GM12892 (cell line): ENCODE measurements around the gene DNAJB1.
"Not testable (repeated sequence)": the region's sequence is repeated elsewhere in the genome, so short reads cannot be mapped to it uniquely, and the experiment has no call there.

ENCODE experiments used
- POLR2A ChIP-seq: IDR thresholded peaks from 2 replicates; pipeline ENCODE4 v1.6.1; 2011; ENCODE audit warnings: low read depth, low read length, control low read depth
- TAF1 ChIP-seq: IDR thresholded peaks from 2 replicates; pipeline ENCODE4 v1.6.1; 2011; ENCODE audit warnings: low read depth, mild to moderate bottlenecking, control low read depth, low read length, borderline replicate concordance

DNA sequence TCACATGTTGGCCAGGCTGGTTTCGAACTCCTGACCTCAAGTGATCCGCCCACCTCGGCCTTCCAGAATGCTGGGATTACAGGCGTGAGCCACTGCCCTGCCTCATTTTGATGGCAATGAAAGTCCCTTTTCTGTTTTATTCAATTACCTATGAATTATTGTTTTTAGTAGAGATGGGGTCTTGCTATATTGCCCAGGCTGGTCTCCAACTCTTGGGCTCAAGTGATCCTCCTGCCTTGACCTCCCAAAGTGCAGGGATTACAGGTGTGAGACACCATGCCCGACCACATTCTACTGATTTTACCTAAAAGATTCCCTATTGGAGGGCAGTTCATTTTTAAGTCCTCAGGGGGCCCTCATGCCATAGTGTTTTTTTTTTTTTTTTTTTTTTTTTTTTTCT, 23.8 kb upstream of the DNAJB1 start:
- TF ChIP-seq TAF1, POLR2A: not testable (repeated sequence)
